GM23338 (cell line): ENCODE results near the gene CANT1. TPM values are rescaled to one million over a fixed set of nuclear protein-coding genes. Genes with fewer than 3 reads are reported as not detected.

Experiments used
- ATAC-seq: fragments of 200-7000 bp; cut with Tn5 transposase; 3 replicates; pipeline ENCODE4 v1.9.1; 2020
- DNase-seq: peaks from one replicate; pipeline ENCODE4 v3.0.0-alpha.2; 2015; ENCODE audit warnings: low spot score
- H2AFZ ChIP-seq: fragments of 200-600 bp; sonication (generic); 2 replicates; pipeline ENCODE4 v1.8.0; 2016; ENCODE audit warnings: antibody characterized with exemption, mild to moderate bottlenecking, moderate library complexity
- H3F3A ChIP-seq: fragments of 200-600 bp; sonication (generic); replicated peaks from 2 replicates; pipeline ENCODE4 v1.8.0; 2017; ENCODE audit warnings: antibody characterized with exemption, mixed run types, low read depth
- H3K27ac ChIP-seq: fragments of 200-600 bp; sonication (generic); 2 replicates; pipeline ENCODE4 v1.6.1; 2016; ENCODE audit warnings: low read depth
- H3K27me3 ChIP-seq: fragments of 200-600 bp; sonication (generic); 2 replicates; pipeline ENCODE4 v1.8.0; 2016; ENCODE audit warnings: mild to moderate bottlenecking, mixed run types, moderate library complexity; ENCODE audit not compliant: insufficient read depth
- H3K36me3 ChIP-seq: fragments of 200-600 bp; sonication (generic); 2 replicates; pipeline ENCODE4 v1.8.0; 2016; ENCODE audit warnings: mild to moderate bottlenecking; ENCODE audit not compliant: insufficient read depth
- H3K4me1 ChIP-seq: fragments of 200-600 bp; sonication (generic); 2 replicates; pipeline ENCODE4 v1.8.0; 2016; ENCODE audit warnings: mild to moderate bottlenecking, moderate library complexity; ENCODE audit not compliant: insufficient read depth
- H3K4me2 ChIP-seq: fragments of 200-600 bp; sonication (generic); 2 replicates; pipeline ENCODE4 v1.7.1; 2017; ENCODE audit warnings: mixed run types
- H3K4me3 ChIP-seq: fragments of 200-600 bp; sonication (generic); 2 replicates; pipeline ENCODE4 v1.6.1; 2016; ENCODE audit warnings: mixed run types
- H3K79me2 ChIP-seq: fragments of 200-600 bp; sonication (generic); replicated peaks from 2 replicates; pipeline ENCODE4 v1.8.0; 2017; ENCODE audit warnings: mild to moderate bottlenecking; ENCODE audit not compliant: insufficient read depth
- H3K9me2 ChIP-seq: fragments of 200-600 bp; sonication (generic); 2 replicates; pipeline ENCODE4 v1.8.0; 2017; ENCODE audit not compliant: insufficient read depth
- H4K20me1 ChIP-seq: fragments of 200-600 bp; sonication (generic); replicated peaks from 2 replicates; pipeline ENCODE4 v1.8.0; 2017; ENCODE audit warnings: mild to moderate bottlenecking; ENCODE audit not compliant: insufficient read depth
- H3K27ac Mint-ChIP-seq: 2 replicates; pipeline ENCODE4 v1.8.0; 2020; ENCODE audit warnings: inconsistent platforms, mild to moderate bottlenecking, moderate library complexity, mixed read lengths
- H3K27me3 Mint-ChIP-seq: 3 replicates; pipeline ENCODE4 v1.8.0; 2022; ENCODE audit warnings: low read depth, mild to moderate bottlenecking, moderate library complexity, mixed read lengths, inconsistent platforms; ENCODE audit not compliant: insufficient read depth, poor library complexity
- H3K36me3 Mint-ChIP-seq: 3 replicates; pipeline ENCODE4 v1.8.0; 2021; ENCODE audit warnings: low read depth, mild to moderate bottlenecking, inconsistent platforms, moderate library complexity, mixed read lengths
- H3K4me1 Mint-ChIP-seq: 3 replicates; pipeline ENCODE4 v1.8.0; 2020; ENCODE audit warnings: mild to moderate bottlenecking, inconsistent platforms, mixed read lengths
- H3K4me3 Mint-ChIP-seq: 3 replicates; pipeline ENCODE4 v1.8.0; 2021; ENCODE audit warnings: moderate library complexity, mild to moderate bottlenecking, inconsistent platforms, mixed read lengths
- H3K9me3 Mint-ChIP-seq: 3 replicates; pipeline ENCODE4 v1.8.0; 2020; ENCODE audit warnings: moderate library complexity, mild to moderate bottlenecking, inconsistent platforms, mixed read lengths
- EZH2 ChIP-seq: fragments of 200-600 bp; sonication (generic); IDR thresholded peaks from one replicate; pipeline ENCODE4 v1.8.0; 2017; ENCODE audit warnings: antibody characterized with exemption, mild to moderate bottlenecking, low read depth; ENCODE audit not compliant: unreplicated experiment
- POLR2AphosphoS5 ChIP-seq: IDR thresholded peaks from 2 replicates; pipeline ENCODE4 v1.6.1; 2016; ENCODE audit warnings: antibody characterized with exemption, low read depth
- ZNF462 ChIP-seq: fragments of 250-450 bp; sonication (Bioruptor Pico); IDR thresholded peaks from 2 replicates; pipeline ENCODE4 v1.5.0; 2020; ENCODE audit warnings: mild to moderate bottlenecking, moderate library complexity
- polyA plus RNA-seq: library from polyadenylated mRNA; unstranded; fragments of >200 nt; fragmentation: Nextera tagmentation; extraction: Ambion mirVana; gene quantifications from 2 replicates; pipeline ENCODE4 v1.2.1, GENCODE V29; 2016
- total RNA-seq: library from RNA; depleted of rRNA; stranded (reverse); fragments of >200 nt; shearing (Covaris generic); gene quantifications from 2 replicates; pipeline ENCODE4 v1.2.3, GENCODE V29; 2014
- TF ChIP-seq, protein P1 (sequence below), 2 experiments: fragments of 200-600 bp in 1 of 2; sonication (generic) in 1 of 2; conservative IDR thresholded peaks; 2 replicates each; pipeline versions ENCODE4 v1.5.1 to v1.6.1; 2016 to 2017; ENCODE audit warnings: antibody characterized with exemption in 2 of 2, low read depth in 2 of 2, mild to moderate bottlenecking in 2 of 2, moderate library complexity in 1 of 2
- TF ChIP-seq, protein P2 (sequence below): IDR thresholded peaks from one replicate; pipeline ENCODE4 v1.6.1; 2018; ENCODE audit warnings: antibody characterized with exemption; ENCODE audit not compliant: unreplicated experiment

Gene CANT1
- total and polyA plus RNA-seq, 2 experiments from 2014 or later: 5.9 to 38.8 TPM

GRCh38 chr17:78970834-78971755 is 38.5 kb downstream of the CANT1 start:
- no peaks in the 10 kb centered on the region for H3K27me3 ChIP-seq
- peak overlapping the region; percentile 90; the same call in 1 of the 2 replicates for H3K27ac Mint-ChIP-seq
- no peak overlapping the region for H3K27ac ChIP-seq
- H3K36me3 Mint-ChIP-seq: peaks cover 13% of the 10 kb centered on the region
- H4K20me1 ChIP-seq: no peaks in the 10 kb centered on the region
- peaks cover 24% of the 10 kb centered on the region for H3K4me1 Mint-ChIP-seq
- H3K4me3 Mint-ChIP-seq: no peak overlapping the region; the same call in 2 of the 3 replicates
- H3F3A ChIP-seq: 0 out of 2 replicates have a peak, but pooled peaks cover 4% of the 10 kb centered on the region
- H3K4me3 ChIP-seq: no peak overlapping the region
- DNase-seq (peak; percentile 94), ATAC-seq (peak; percentile 52)
- no peaks in the 10 kb centered on the region for H3K79me2 ChIP-seq
- H3K4me2 ChIP-seq: no peak overlapping the region
- H3K27me3 Mint-ChIP-seq: peaks cover 23% of the 10 kb centered on the region
- H2AFZ ChIP-seq: no peak overlapping the region
- no peaks in the 10 kb centered on the region for H3K4me1 ChIP-seq
- H3K9me3 Mint-ChIP-seq: no peaks in the 10 kb centered on the region
- TF ChIP-seq, protein P1, sequence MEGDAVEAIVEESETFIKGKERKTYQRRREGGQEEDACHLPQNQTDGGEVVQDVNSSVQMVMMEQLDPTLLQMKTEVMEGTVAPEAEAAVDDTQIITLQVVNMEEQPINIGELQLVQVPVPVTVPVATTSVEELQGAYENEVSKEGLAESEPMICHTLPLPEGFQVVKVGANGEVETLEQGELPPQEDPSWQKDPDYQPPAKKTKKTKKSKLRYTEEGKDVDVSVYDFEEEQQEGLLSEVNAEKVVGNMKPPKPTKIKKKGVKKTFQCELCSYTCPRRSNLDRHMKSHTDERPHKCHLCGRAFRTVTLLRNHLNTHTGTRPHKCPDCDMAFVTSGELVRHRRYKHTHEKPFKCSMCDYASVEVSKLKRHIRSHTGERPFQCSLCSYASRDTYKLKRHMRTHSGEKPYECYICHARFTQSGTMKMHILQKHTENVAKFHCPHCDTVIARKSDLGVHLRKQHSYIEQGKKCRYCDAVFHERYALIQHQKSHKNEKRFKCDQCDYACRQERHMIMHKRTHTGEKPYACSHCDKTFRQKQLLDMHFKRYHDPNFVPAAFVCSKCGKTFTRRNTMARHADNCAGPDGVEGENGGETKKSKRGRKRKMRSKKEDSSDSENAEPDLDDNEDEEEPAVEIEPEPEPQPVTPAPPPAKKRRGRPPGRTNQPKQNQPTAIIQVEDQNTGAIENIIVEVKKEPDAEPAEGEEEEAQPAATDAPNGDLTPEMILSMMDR (conservative IDR thresholded peaks at IDR 0.05; ENCODE audit: low read depth in 2 of 2): peak; percentile 89 to 97
- no peak for TF ChIP-seq POLR2AphosphoS5
- TF ChIP-seq EZH2: no peak
- no peaks in the 10 kb centered on the region for H3K9me2 ChIP-seq
- no peaks in the 10 kb centered on the region for H3K36me3 ChIP-seq

- no peaks in the 10 kb centered on the region for H3K79me2 ChIP-seq
- Mint-ChIP-seq H3K9me3 (no peaks in the 10 kb centered on the region), H3K27me3 (peaks cover 22% of the 10 kb centered on the region), H3K4me3 (no peak overlapping the region), H3K36me3 (peaks cover 10% of the 10 kb centered on the region), H3K4me1 (peaks cover 17% of the 10 kb centered on the region), H3K27ac (no peak overlapping the region)
- no peaks in the 10 kb centered on the region for H4K20me1 ChIP-seq
- H3K27me3 ChIP-seq: no peaks in the 10 kb centered on the region
- H2AFZ ChIP-seq: no peak overlapping the region
- no peaks in the 10 kb centered on the region for H3K36me3 ChIP-seq
- 0 out of 2 replicates have a peak, but pooled peaks cover 4% of the 10 kb centered on the region for H3F3A ChIP-seq
- no peaks in the 10 kb centered on the region for H3K4me1 ChIP-seq
- no peak overlapping the region for H3K4me3 ChIP-seq
- DNase-seq (no peak), ATAC-seq (no peak)
- no peak overlapping the region for H3K4me2 ChIP-seq
- H3K27ac ChIP-seq: no peak overlapping the region
- H3K9me2 ChIP-seq: no peaks in the 10 kb centered on the region
- no peak for TF ChIP-seq ZNF462
- TF ChIP-seq, protein P2, sequence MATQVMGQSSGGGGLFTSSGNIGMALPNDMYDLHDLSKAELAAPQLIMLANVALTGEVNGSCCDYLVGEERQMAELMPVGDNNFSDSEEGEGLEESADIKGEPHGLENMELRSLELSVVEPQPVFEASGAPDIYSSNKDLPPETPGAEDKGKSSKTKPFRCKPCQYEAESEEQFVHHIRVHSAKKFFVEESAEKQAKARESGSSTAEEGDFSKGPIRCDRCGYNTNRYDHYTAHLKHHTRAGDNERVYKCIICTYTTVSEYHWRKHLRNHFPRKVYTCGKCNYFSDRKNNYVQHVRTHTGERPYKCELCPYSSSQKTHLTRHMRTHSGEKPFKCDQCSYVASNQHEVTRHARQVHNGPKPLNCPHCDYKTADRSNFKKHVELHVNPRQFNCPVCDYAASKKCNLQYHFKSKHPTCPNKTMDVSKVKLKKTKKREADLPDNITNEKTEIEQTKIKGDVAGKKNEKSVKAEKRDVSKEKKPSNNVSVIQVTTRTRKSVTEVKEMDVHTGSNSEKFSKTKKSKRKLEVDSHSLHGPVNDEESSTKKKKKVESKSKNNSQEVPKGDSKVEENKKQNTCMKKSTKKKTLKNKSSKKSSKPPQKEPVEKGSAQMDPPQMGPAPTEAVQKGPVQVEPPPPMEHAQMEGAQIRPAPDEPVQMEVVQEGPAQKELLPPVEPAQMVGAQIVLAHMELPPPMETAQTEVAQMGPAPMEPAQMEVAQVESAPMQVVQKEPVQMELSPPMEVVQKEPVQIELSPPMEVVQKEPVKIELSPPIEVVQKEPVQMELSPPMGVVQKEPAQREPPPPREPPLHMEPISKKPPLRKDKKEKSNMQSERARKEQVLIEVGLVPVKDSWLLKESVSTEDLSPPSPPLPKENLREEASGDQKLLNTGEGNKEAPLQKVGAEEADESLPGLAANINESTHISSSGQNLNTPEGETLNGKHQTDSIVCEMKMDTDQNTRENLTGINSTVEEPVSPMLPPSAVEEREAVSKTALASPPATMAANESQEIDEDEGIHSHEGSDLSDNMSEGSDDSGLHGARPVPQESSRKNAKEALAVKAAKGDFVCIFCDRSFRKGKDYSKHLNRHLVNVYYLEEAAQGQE: no peak
- TF ChIP-seq, protein P1 (conservative IDR thresholded peaks at IDR 0.05; ENCODE audit: low read depth in 2 of 2): no peak
Measured at GRCh38 chr17:78969865-78970264, 39.7 kb downstream of the CANT1 start.
